Panc1 (cell line): ENCODE data around the gene UGT1A9.

Source experiments
- CTCF ChIP-seq: fragments of 450-650 bp; IDR thresholded peaks from 2 replicates; pipeline ENCODE4 v1.5.1; 2017; ENCODE audit warnings: mild to moderate bottlenecking
- POLR2AphosphoS5 ChIP-seq: IDR thresholded peaks from 2 replicates; pipeline ENCODE4 v1.6.1; 2012; ENCODE audit warnings: mild to moderate bottlenecking, low read depth, low read length, moderate library complexity
- TF ChIP-seq, protein P1 (sequence below), 2 experiments: IDR thresholded peaks; 2 replicates each; pipeline ENCODE4 v1.6.1; 2011 to 2012; ENCODE audit warnings: low read depth in 2 of 2, control low read depth in 1 of 2, low read length in 1 of 2, mild to moderate bottlenecking in 1 of 2, moderate library complexity in 1 of 2; ENCODE audit not compliant: insufficient read depth in 1 of 2

GRCh38 chr2:233822101-233822771 is 150.5 kb downstream of the UGT1A9 start:
- TF ChIP-seq POLR2AphosphoS5 = no peak
- TF ChIP-seq CTCF = no peak
- TF ChIP-seq, protein P1, sequence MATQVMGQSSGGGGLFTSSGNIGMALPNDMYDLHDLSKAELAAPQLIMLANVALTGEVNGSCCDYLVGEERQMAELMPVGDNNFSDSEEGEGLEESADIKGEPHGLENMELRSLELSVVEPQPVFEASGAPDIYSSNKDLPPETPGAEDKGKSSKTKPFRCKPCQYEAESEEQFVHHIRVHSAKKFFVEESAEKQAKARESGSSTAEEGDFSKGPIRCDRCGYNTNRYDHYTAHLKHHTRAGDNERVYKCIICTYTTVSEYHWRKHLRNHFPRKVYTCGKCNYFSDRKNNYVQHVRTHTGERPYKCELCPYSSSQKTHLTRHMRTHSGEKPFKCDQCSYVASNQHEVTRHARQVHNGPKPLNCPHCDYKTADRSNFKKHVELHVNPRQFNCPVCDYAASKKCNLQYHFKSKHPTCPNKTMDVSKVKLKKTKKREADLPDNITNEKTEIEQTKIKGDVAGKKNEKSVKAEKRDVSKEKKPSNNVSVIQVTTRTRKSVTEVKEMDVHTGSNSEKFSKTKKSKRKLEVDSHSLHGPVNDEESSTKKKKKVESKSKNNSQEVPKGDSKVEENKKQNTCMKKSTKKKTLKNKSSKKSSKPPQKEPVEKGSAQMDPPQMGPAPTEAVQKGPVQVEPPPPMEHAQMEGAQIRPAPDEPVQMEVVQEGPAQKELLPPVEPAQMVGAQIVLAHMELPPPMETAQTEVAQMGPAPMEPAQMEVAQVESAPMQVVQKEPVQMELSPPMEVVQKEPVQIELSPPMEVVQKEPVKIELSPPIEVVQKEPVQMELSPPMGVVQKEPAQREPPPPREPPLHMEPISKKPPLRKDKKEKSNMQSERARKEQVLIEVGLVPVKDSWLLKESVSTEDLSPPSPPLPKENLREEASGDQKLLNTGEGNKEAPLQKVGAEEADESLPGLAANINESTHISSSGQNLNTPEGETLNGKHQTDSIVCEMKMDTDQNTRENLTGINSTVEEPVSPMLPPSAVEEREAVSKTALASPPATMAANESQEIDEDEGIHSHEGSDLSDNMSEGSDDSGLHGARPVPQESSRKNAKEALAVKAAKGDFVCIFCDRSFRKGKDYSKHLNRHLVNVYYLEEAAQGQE (IDR thresholded peaks at IDR 0.05; ENCODE audit: insufficient read depth in 1 of 2, low read depth in 2 of 2, low read length in 1 of 2) = no peak
